ENCODE data around the gene RAMP3.

The RAMP3 gene

DNA sequence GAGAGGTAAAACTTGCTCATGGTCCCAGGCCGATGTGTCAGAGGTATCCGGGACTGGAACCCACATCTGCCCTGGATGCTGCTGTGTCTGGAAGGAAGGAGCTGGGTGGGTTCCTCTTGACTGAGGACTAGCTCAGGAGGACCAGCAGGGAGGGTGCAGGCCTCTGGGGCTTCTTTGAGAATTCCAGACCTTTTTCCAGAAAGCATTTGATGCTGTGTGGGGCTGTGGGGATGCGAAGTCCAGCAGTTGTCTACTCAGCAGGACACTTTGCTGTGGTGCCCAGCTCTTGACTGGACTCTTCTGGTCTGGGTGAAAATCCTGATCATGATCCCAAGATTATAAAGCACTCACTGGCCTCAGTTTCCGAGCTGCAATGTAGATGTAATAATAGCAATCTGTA lies 1.7 kb downstream of the RAMP3 start:
- Histone ChIP-seq H3K9me2 (replicated peaks; ENCODE audit: low read depth, low read length) (no peaks in the 10 kb centered on the region), H3K36me3 (ENCODE audit: insufficient read depth, low read length) (no peaks in the 10 kb centered on the region), H3K27me3 (ENCODE audit: insufficient read depth, low read length, poor library complexity, severe bottlenecking) (no peaks in the 10 kb centered on the region), H3K9ac (ENCODE audit: low read depth, low read length, poor library complexity, severe bottlenecking) (no peak overlapping the region), H3F3A (ENCODE audit: low read depth) (no peaks in the 10 kb centered on the region), H4K20me1 (ENCODE audit: insufficient read depth, low read length, poor library complexity, severe bottlenecking) (no peaks in the 10 kb centered on the region), H3K9me3 (ENCODE audit: insufficient read depth, low read depth, low read length) (no peaks in the 10 kb centered on the region), H3K4me3 (ENCODE audit: low read length, poor library complexity, severe bottlenecking) (no peak overlapping the region), H2AFZ (ENCODE audit: low read length) (no peak overlapping the region), H3K79me2 (ENCODE audit: insufficient read depth, low read length) (no peaks in the 10 kb centered on the region), H3K4me2 (ENCODE audit: low read depth, low read length, poor library complexity, severe bottlenecking) (no peak overlapping the region), H3K4me1 (ENCODE audit: insufficient read depth, low read length, poor library complexity, severe bottlenecking) (no peaks in the 10 kb centered on the region)
- no peak for TF ChIP-seq EZH2phosphoT487 (IDR thresholded peaks at IDR 0.05; ENCODE audit: borderline replicate concordance)
- TF ChIP-seq, protein P1, sequence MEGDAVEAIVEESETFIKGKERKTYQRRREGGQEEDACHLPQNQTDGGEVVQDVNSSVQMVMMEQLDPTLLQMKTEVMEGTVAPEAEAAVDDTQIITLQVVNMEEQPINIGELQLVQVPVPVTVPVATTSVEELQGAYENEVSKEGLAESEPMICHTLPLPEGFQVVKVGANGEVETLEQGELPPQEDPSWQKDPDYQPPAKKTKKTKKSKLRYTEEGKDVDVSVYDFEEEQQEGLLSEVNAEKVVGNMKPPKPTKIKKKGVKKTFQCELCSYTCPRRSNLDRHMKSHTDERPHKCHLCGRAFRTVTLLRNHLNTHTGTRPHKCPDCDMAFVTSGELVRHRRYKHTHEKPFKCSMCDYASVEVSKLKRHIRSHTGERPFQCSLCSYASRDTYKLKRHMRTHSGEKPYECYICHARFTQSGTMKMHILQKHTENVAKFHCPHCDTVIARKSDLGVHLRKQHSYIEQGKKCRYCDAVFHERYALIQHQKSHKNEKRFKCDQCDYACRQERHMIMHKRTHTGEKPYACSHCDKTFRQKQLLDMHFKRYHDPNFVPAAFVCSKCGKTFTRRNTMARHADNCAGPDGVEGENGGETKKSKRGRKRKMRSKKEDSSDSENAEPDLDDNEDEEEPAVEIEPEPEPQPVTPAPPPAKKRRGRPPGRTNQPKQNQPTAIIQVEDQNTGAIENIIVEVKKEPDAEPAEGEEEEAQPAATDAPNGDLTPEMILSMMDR (conservative IDR thresholded peaks at IDR 0.05; ENCODE audit: low read length) = no peak

DNA sequence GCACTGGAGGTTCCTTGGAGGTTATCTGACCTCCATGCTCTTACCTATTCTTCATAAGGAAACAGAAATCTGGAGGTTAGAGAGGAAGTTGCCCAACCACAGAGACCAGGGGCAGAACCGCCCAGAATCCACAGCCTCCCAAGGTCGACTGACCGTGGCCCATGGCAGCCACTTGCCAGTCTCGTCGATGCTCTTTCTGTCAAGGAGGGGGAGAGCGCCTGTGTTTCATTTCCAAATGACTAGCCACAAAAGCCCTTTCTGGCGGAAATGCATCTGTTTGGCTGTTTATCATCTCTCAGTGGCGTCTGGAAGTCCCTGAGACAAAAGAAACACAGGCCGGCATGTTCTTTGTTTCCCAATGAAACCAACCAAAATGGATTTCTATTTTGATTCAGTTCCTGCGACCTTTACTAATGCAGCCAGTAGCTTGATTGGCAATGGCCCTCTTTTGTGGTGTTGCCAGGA lies 2.9 kb downstream of the RAMP3 start:
- Histone ChIP-seq H4K20me1 (ENCODE audit: insufficient read depth, low read length, poor library complexity, severe bottlenecking) (no peaks in the 10 kb centered on the region), H3K4me3 (ENCODE audit: low read length, poor library complexity, severe bottlenecking) (no peak overlapping the region), H3K9ac (ENCODE audit: low read depth, low read length, poor library complexity, severe bottlenecking) (no peak overlapping the region), H3K4me1 (ENCODE audit: insufficient read depth, low read length, poor library complexity, severe bottlenecking) (no peaks in the 10 kb centered on the region), H3K9me3 (ENCODE audit: insufficient read depth, low read depth, low read length) (no peaks in the 10 kb centered on the region), H3K79me2 (ENCODE audit: insufficient read depth, low read length) (no peaks in the 10 kb centered on the region), H3F3A (ENCODE audit: low read depth) (no peaks in the 10 kb centered on the region), H3K36me3 (ENCODE audit: insufficient read depth, low read length) (no peaks in the 10 kb centered on the region), H3K4me2 (ENCODE audit: low read depth, low read length, poor library complexity, severe bottlenecking) (no peak overlapping the region), H3K9me2 (replicated peaks; ENCODE audit: low read depth, low read length) (no peaks in the 10 kb centered on the region), H3K27me3 (ENCODE audit: insufficient read depth, low read length, poor library complexity, severe bottlenecking) (no peaks in the 10 kb centered on the region), H2AFZ (ENCODE audit: low read length) (no peak overlapping the region)
- TF ChIP-seq, protein P1 (conservative IDR thresholded peaks at IDR 0.05; ENCODE audit: low read length) = no peak
- TF ChIP-seq EZH2phosphoT487 (IDR thresholded peaks at IDR 0.05; ENCODE audit: borderline replicate concordance) = no peak

DNA sequence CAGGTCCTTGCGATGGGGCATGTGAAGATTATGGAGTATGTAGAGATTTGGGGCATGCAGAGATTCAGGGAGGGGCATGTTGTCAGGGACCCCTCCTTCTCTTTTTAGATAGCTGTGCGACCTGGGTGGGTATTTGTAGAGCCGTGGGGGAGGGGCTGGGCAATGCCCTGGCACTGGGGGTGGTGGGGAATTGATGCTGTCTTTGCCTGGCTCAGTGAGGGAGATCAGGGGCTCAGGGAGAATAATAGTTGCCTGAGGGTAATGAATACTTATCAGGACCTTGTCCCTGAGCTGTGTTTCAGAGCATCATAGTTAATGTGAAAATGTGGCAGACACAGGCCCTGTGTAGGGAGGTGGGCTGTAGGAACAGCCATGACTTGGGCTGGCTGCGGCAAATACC lies 3.5 kb downstream of the RAMP3 start:
- H3K4me2 ChIP-seq (ENCODE audit: low read depth, low read length, poor library complexity, severe bottlenecking) = no peak overlapping the region
- TF ChIP-seq, protein P1 (conservative IDR thresholded peaks at IDR 0.05; ENCODE audit: low read length) = no peak
- TF ChIP-seq EZH2phosphoT487 (IDR thresholded peaks at IDR 0.05; ENCODE audit: borderline replicate concordance) = no peak
- no peaks in the 10 kb centered on the region for H3K79me2 ChIP-seq (ENCODE audit: insufficient read depth, low read length)
- H4K20me1 ChIP-seq (ENCODE audit: insufficient read depth, low read length, poor library complexity, severe bottlenecking) = no peaks in the 10 kb centered on the region
- H2AFZ ChIP-seq (ENCODE audit: low read length) = no peak overlapping the region
- H3K9me3 ChIP-seq (ENCODE audit: insufficient read depth, low read depth, low read length) = no peaks in the 10 kb centered on the region
- no peaks in the 10 kb centered on the region for H3K9me2 ChIP-seq (replicated peaks; ENCODE audit: low read depth, low read length)
- no peaks in the 10 kb centered on the region for H3K36me3 ChIP-seq (ENCODE audit: insufficient read depth, low read length)
- H3K27me3 ChIP-seq (ENCODE audit: insufficient read depth, low read length, poor library complexity, severe bottlenecking) = no peaks in the 10 kb centered on the region
- no peaks in the 10 kb centered on the region for H3K4me1 ChIP-seq (ENCODE audit: insufficient read depth, low read length, poor library complexity, severe bottlenecking)
- H3K4me3 ChIP-seq (ENCODE audit: low read length, poor library complexity, severe bottlenecking) = no peak overlapping the region
- no peaks in the 10 kb centered on the region for H3F3A ChIP-seq (ENCODE audit: low read depth)
- no peak overlapping the region for H3K9ac ChIP-seq (ENCODE audit: low read depth, low read length, poor library complexity, severe bottlenecking)

All from Loucy (cell line).